Body of pancreas (tissue), 4 donors: ENCODE data around the gene CCNG1. TPM values are rescaled to one million over a fixed set of nuclear protein-coding genes. Genes with fewer than 3 reads are reported as not detected.

Experiments
- ATAC-seq: fragments of 150-250 bp; one replicate; pipeline ENCODE4 v1.9.1; 2016
- DNase-seq, 4 donors: peaks; one replicate each; pipeline ENCODE4 v3.0.0-alpha.2; 2019
- H3K27ac ChIP-seq, 4 donors: fragments of 200-600 bp; sonication (generic); 1 replicate in 3 of 4; 2 replicates in 1 of 4; pipeline versions ENCODE4 v1.5.1 to v1.6.1; 2016 to 2019; ENCODE audit warnings: mild to moderate bottlenecking in 1 of 4, mixed read lengths in 1 of 4, moderate library complexity in 1 of 4
- H3K27me3 ChIP-seq, 2 donors: fragments of 200-600 bp; sonication (generic); one replicate each; pipeline ENCODE4 v1.6.0; 2016; ENCODE audit warnings: mild to moderate bottlenecking in 1 of 2
- H3K36me3 ChIP-seq, 2 donors: fragments of 200-600 bp; sonication (generic); replicated peaks in 1 of 2; 2 replicates each; pipeline ENCODE4 v1.5.1; 2016; ENCODE audit warnings: low read depth in 2 of 2; ENCODE audit not compliant: insufficient read depth in 1 of 2
- H3K4me1 ChIP-seq: fragments of 200-600 bp; sonication (generic); one replicate; pipeline ENCODE4 v1.6.0; 2016
- H3K4me3 ChIP-seq, 2 donors: fragments of 200-600 bp; sonication (generic); 1 replicate in 1 of 2; 2 replicates in 1 of 2; pipeline ENCODE4 v1.5.1; 2016 to 2019
- H3K9me3 ChIP-seq, 3 donors: fragments of 200-600 bp; sonication (generic); 1 replicate in 2 of 3; 2 replicates in 1 of 3; pipeline ENCODE4 v1.5.1; 2016
- POLR2A ChIP-seq, 3 donors: fragments of 450-650 bp; IDR thresholded peaks; one replicate each; pipeline ENCODE4 v1.6.1; 2016; ENCODE audit warnings: antibody characterized with exemption in 3 of 3, mild to moderate bottlenecking in 2 of 3
- WGBS, 2 donors: methylation state at CpG; one replicate each; pipeline ENCODE4 v1.1.5; 2017; 5-methylcytosine and 5-hydroxymethylcytosine counted together
- intact Hi-C: fragments of 100-400 bp; cut with DNase I; formaldehyde crosslinking; loops from one replicate; pipeline ENCODE4 v1.15.1; 2023
- total RNA-seq, 2 donors: library from RNA; depleted of rRNA; stranded (reverse); fragments of >200 nt; gene quantifications; one replicate each; pipeline ENCODE4 v1.1.0, GENCODE V29; 2016
- TF ChIP-seq, protein P1 (sequence below), 7 experiments: fragments of 450-650 bp in 4 of 7; fragments of 200-600 bp in 3 of 7; sonication (generic) in 3 of 7; IDR thresholded peaks; one replicate each; pipeline ENCODE4 v1.5.1; 2016 to 2019; ENCODE audit warnings: antibody characterized with exemption in 7 of 7

Gene CCNG1
- total RNA-seq, 2 donors from 2014 or later, result 52.4 to 118 TPM

DNA sequence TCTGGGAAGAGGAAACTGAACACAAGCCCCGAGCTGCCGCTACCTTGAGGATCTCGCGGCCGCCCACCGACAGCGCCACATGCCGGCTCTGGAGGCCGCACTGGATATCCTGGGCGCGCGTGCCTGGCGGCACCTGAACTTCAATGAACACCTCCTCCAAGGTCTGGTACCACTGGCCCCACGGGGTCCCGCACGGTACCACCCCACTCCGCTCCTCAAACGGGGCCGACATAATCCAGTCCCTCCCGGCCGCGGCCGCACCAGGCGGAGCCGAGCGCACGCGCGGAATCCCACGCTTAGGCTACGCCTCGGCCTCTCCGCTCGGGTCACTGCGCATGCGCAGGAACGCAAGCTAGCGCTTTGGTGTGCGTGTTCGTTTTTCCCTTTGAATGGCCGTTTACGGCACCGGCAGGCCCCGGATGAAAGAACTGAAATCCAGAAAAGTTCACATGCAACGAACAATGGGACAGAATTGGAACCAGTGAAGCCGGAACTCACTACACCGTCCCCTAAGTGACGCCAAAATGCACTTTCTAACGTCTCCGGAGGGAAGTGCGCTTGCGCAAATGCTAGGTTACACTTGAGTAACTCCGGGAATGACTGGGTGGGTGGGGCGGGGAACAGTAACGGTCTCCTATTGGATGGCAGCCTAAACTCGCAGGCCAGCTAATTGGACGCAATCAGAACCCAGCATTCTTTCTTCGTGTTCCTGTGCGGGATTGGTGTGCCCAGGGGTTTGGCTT is 22.6 kb downstream of the CCNG1 start, which contains the start of gene NUDCD2:
Gene NUDCD2, minus strand, starts transcription at position 284 of the 743 bp plus-strand sequence. Its CDS starts 52 bp downstream, at position 232.
- ATAC-seq (peak; percentile 96), DNase-seq (peak; percentile 94 to 98 (median 96))
- peak within 1 kb of the TSS; percentile 49 to 50 for H3K4me3 ChIP-seq
- H3K9me3 ChIP-seq, result no peaks in the 10 kb centered on the region
- TF ChIP-seq POLR2A (IDR thresholded peaks at IDR 0.05), result peak; percentile 66 to 95 (median 93)
- TF ChIP-seq, protein P1, sequence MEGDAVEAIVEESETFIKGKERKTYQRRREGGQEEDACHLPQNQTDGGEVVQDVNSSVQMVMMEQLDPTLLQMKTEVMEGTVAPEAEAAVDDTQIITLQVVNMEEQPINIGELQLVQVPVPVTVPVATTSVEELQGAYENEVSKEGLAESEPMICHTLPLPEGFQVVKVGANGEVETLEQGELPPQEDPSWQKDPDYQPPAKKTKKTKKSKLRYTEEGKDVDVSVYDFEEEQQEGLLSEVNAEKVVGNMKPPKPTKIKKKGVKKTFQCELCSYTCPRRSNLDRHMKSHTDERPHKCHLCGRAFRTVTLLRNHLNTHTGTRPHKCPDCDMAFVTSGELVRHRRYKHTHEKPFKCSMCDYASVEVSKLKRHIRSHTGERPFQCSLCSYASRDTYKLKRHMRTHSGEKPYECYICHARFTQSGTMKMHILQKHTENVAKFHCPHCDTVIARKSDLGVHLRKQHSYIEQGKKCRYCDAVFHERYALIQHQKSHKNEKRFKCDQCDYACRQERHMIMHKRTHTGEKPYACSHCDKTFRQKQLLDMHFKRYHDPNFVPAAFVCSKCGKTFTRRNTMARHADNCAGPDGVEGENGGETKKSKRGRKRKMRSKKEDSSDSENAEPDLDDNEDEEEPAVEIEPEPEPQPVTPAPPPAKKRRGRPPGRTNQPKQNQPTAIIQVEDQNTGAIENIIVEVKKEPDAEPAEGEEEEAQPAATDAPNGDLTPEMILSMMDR (IDR thresholded peaks at IDR 0.05), result peak in 3 of 7 experiments; percentile 24 to 49 (median 36)
- H3K27ac ChIP-seq, result peak within 1 kb of the TSS; percentile 87 to 95 (median 94)
- no peaks in the 10 kb centered on the region for H3K36me3 ChIP-seq
- WGBS, 2 donors, result 0% methylated on average over 26 to 59 of the region's 59 CpGs
- intact Hi-C loops, result no loop called here
- peaks cover 32% of the 10 kb centered on the region for H3K4me1 ChIP-seq
- no peaks in the 10 kb centered on the region for H3K27me3 ChIP-seq

GRCh38 chr5:163460562-163461171 is 23.3 kb downstream of the CCNG1 start, which contains the start of gene HMMR:
Gene HMMR (plus strand): TSS chr5:163460632. CDS start chr5:163460693, 61 bp downstream.
- Histone ChIP-seq H3K4me3 (peak within 1 kb of the TSS; percentile 49 to 50), H3K9me3 (no peaks in the 10 kb centered on the region), H3K36me3 (no peaks in the 10 kb centered on the region), H3K27me3 (no peaks in the 10 kb centered on the region), H3K4me1 (peaks cover 32% of the 10 kb centered on the region), H3K27ac (peak within 1 kb of the TSS; percentile 87 to 95 (median 94))
- WGBS, 2 donors, result 0 to 1% methylated on average over 23 of the region's 23 CpGs
- DNase-seq, result no peak
- ATAC-seq, result no peak
- intact Hi-C loops, result no loop called here
- TF ChIP-seq POLR2A (IDR thresholded peaks at IDR 0.05), result no peak
- TF ChIP-seq, protein P1 (IDR thresholded peaks at IDR 0.05), result no peak

- TF ChIP-seq, protein P1 (IDR thresholded peaks at IDR 0.05), result no peak
- Histone ChIP-seq H3K9me3 (no peaks in the 10 kb centered on the region), H3K4me1 (peaks cover 26% of the 10 kb centered on the region), H3K36me3 (no peaks in the 10 kb centered on the region), H3K27ac (no peak overlapping the region), H3K27me3 (no peaks in the 10 kb centered on the region), H3K4me3 (no peak overlapping the region)
- intact Hi-C loops, result no loop called here
- no peak for ATAC-seq
- DNase-seq, result no peak
These were observed 25.7 kb downstream of the CCNG1 start for GRCh38 chr5:163463063-163463435.

DNA sequence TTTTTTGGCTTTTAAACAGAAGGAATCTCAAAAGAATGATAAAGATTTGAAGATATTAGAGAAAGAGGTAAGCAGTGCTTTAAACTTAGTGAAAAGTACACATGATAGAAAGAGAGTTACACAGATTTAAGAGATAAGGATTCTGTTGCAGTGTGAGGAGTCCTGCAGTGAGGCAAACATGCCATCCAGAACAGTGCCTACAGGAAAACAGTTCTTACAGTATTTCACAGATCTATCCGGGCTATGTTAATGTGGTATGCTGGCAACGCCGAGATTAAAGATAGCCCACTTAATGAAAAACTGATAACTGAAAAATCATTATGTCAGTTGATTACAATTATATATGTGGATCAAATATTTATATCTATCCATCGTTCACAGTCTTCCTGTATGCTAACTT is 30.3 kb downstream of the CCNG1 start:
- Histone ChIP-seq H3K4me1 (no peaks in the 10 kb centered on the region), H3K27ac (no peak overlapping the region), H3K27me3 (no peaks in the 10 kb centered on the region), H3K36me3 (no peaks in the 10 kb centered on the region), H3K4me3 (no peak overlapping the region), H3K9me3 (no peaks in the 10 kb centered on the region)
- no peak for ATAC-seq
- WGBS, 2 donors, result 66 to 81% methylated on average over 4 of the region's 4 CpGs
- intact Hi-C loops, result no loop called here
- DNase-seq, result no peak
- TF ChIP-seq POLR2A (IDR thresholded peaks at IDR 0.05), result no peak
- TF ChIP-seq, protein P1 (IDR thresholded peaks at IDR 0.05), result no peak
